Stimulated activated naive CD8-positive, alpha-beta T cell treated with anti-CD3 and anti-CD28 coated beads, Interleukin-15, Interleukin-2, amounts not matched to agents 100 ng/mL and 50 ng/mL, for 24 hours (primary cell): ENCODE results near the gene SERTAD2.

Source experiments
- H3K27ac Mint-ChIP-seq: one replicate; pipeline ENCODE4 v1.8.0; 2021; ENCODE audit warnings: mild to moderate bottlenecking, mixed read lengths
- H3K27me3 Mint-ChIP-seq: one replicate; pipeline ENCODE4 v1.8.0; 2021; ENCODE audit warnings: mixed read lengths
- H3K36me3 Mint-ChIP-seq: one replicate; pipeline ENCODE4 v1.8.0; 2021; ENCODE audit warnings: low read depth, mixed read lengths
- H3K4me1 Mint-ChIP-seq: one replicate; pipeline ENCODE4 v1.8.0; 2021; ENCODE audit warnings: low read depth, mixed read lengths
- H3K4me3 Mint-ChIP-seq: one replicate; pipeline ENCODE4 v1.8.0; 2021; ENCODE audit warnings: mild to moderate bottlenecking, mixed read lengths
- H3K9me3 Mint-ChIP-seq: one replicate; pipeline ENCODE4 v1.8.0; 2021; ENCODE audit warnings: mixed read lengths

SERTAD2 gene

GRCh38 chr2:64586054-64586453 lies 67.7 kb downstream of the SERTAD2 start:
- H3K4me3 Mint-ChIP-seq = no peak overlapping the region
- no peak overlapping the region for H3K27ac Mint-ChIP-seq
- H3K36me3 Mint-ChIP-seq = peaks cover 47% of the 10 kb centered on the region
- no peaks in the 10 kb centered on the region for H3K9me3 Mint-ChIP-seq
- no peaks in the 10 kb centered on the region for H3K27me3 Mint-ChIP-seq
- peaks cover 14% of the 10 kb centered on the region for H3K4me1 Mint-ChIP-seq

DNA sequence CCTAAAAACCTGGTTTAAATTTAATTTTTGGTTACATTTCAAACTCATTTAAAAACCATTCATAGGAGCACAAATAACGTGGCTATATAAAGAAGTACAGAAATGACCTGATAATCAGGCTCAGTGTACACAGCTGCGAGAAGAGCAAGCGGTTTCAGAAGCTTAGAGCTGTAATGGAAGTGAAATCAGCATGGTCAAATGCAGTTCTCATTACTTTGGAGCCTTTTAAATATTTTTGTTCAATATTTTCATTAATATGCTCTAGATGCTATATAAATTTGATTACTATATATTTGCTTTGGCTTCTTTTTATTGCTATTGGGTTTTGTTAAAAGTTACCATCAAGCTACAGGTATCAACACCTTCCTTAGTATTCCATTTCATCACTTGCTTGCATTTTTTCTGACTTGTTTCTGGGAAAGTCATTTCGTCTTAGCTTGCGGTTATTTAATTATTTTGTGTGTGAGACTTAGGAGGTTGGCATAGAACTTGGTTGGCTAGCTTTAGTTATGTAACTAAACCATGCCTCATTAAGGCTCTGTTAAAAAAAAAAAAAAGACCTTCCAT lies 70.9 kb downstream of the SERTAD2 start:
- Mint-ChIP-seq H3K27ac (peak overlapping the region; percentile 49), H3K27me3 (no peaks in the 10 kb centered on the region), H3K4me1 (peaks cover 7% of the 10 kb centered on the region), H3K36me3 (peaks cover 36% of the 10 kb centered on the region), H3K9me3 (no peaks in the 10 kb centered on the region), H3K4me3 (no peak overlapping the region)

GRCh38 chr2:64581777-64582539 lies 71.8 kb downstream of the SERTAD2 start:
- H3K4me3 Mint-ChIP-seq = no peak overlapping the region
- H3K9me3 Mint-ChIP-seq = no peaks in the 10 kb centered on the region
- no peak overlapping the region for H3K27ac Mint-ChIP-seq
- peaks cover 41% of the 10 kb centered on the region for H3K36me3 Mint-ChIP-seq
- H3K27me3 Mint-ChIP-seq = no peaks in the 10 kb centered on the region
- H3K4me1 Mint-ChIP-seq = peaks cover 5% of the 10 kb centered on the region
